ENCODE data around the gene BTNL8. TPM values are rescaled to one million over a fixed set of nuclear protein-coding genes. Genes with fewer than 3 reads are reported as not detected.

BTNL8 gene
- total RNA-seq, 1 experiment from 2014 or later = 0.85 TPM

- TF ChIP-seq PRDM15 (CRISPR knock-in tag; IDR thresholded peaks at IDR 0.05) (no peak), AR (CRISPR knock-in tag; IDR thresholded peaks at IDR 0.05) (no peak), SMAD3 (CRISPR knock-in tag; IDR thresholded peaks at IDR 0.05; ENCODE audit: borderline replicate concordance) (no peak), ERG (CRISPR knock-in tag; IDR thresholded peaks at IDR 0.05) (no peak), RORB (CRISPR knock-in tag; IDR thresholded peaks at IDR 0.05) (no peak), NR1H2 (CRISPR knock-in tag; IDR thresholded peaks at IDR 0.05) (no peak), E2F4 (CRISPR knock-in tag; IDR thresholded peaks at IDR 0.05; ENCODE audit: borderline replicate concordance, low read depth) (no peak), KAT7 (CRISPR knock-in tag; IDR thresholded peaks at IDR 0.05; ENCODE audit: borderline replicate concordance) (no peak)
Observed at GRCh38 chr5:180990086-180990881, 91.3 kb downstream of the BTNL8 start (continued).

GRCh38 chr5:180990882-180991242 lies 91.9 kb downstream of the BTNL8 start:
- DNase-seq (ENCODE audit: low spot score) (no peak), ATAC-seq (no peak)
- H3K36me3 Mint-ChIP-seq = no peaks in the 10 kb centered on the region
- H3K27ac Mint-ChIP-seq = no peak overlapping the region
- H3K4me3 Mint-ChIP-seq = no peak overlapping the region
- ChIA-PET POLR2A (no interaction called here), CTCF (no interaction called here)
- H3K27me3 Mint-ChIP-seq (ENCODE audit: low read depth) = peaks cover 3% of the 10 kb centered on the region
- peaks cover 17% of the 10 kb centered on the region for H3K9me3 Mint-ChIP-seq
- peaks cover 2% of the 10 kb centered on the region; the same call in 1 of the 2 replicates for H3K4me1 Mint-ChIP-seq
- no peak for TF ChIP-seq FOXP4 (CRISPR knock-in tag; IDR thresholded peaks at IDR 0.05)
- no peak for TF ChIP-seq ZNF232 (CRISPR knock-in tag; IDR thresholded peaks at IDR 0.05)
- no peak for TF ChIP-seq NR2C2 (CRISPR knock-in tag; IDR thresholded peaks at IDR 0.05)
- no peak for TF ChIP-seq ZNF671 (CRISPR knock-in tag; IDR thresholded peaks at IDR 0.05)
- TF ChIP-seq SMAD3 (CRISPR knock-in tag; IDR thresholded peaks at IDR 0.05; ENCODE audit: borderline replicate concordance) = no peak
- no peak for TF ChIP-seq GRHL2 (CRISPR knock-in tag; IDR thresholded peaks at IDR 0.05; ENCODE audit: insufficient replicate concordance, severe bottlenecking)
- no peak for TF ChIP-seq JAZF1 (CRISPR knock-in tag; IDR thresholded peaks at IDR 0.05)
- no peak for TF ChIP-seq PRDM15 (CRISPR knock-in tag; IDR thresholded peaks at IDR 0.05)
- TF ChIP-seq TEAD1 (CRISPR knock-in tag; IDR thresholded peaks at IDR 0.05) = no peak
- no peak for TF ChIP-seq NFATC4 (CRISPR knock-in tag; IDR thresholded peaks at IDR 0.05)
- no peak for TF ChIP-seq ATF2 (CRISPR knock-in tag; IDR thresholded peaks at IDR 0.05; ENCODE audit: borderline replicate concordance, low read depth)
- TF ChIP-seq NFYB (CRISPR knock-in tag; conservative IDR thresholded peaks at IDR 0.05; ENCODE audit: low read depth) = no peak
- no peak for TF ChIP-seq SP1 (CRISPR knock-in tag; conservative IDR thresholded peaks at IDR 0.05)
- TF ChIP-seq SOX15 (CRISPR knock-in tag; IDR thresholded peaks at IDR 0.05) = no peak
